Left lung (tissue), 10 donors: ENCODE results near the gene GSG1L. TPM values are rescaled to one million over a fixed set of nuclear protein-coding genes. Genes with fewer than 3 reads are reported as not detected.

Experiments used
- ATAC-seq: fragments of 200-7000 bp; cut with Tn5 transposase; one replicate; pipeline ENCODE4 v1.9.1; 2020; ENCODE audit warnings: moderate library complexity
- DNase-seq, 4 donors: peaks; one replicate each; pipeline ENCODE4 v3.0.0-alpha.2; 2013 to 2020
- H3K27ac ChIP-seq, 2 donors: fragments of 200-600 bp; sonication (generic) in 1 of 2; one replicate each; pipeline versions ENCODE4 v1.5.0 to v1.8.0; 2020 to 2021
- H3K27me3 ChIP-seq, 2 donors: fragments of 200-600 bp; sonication (generic) in 1 of 2; one replicate each; pipeline versions ENCODE4 v1.5.0 to v1.8.0; 2020 to 2021
- H3K36me3 ChIP-seq, 2 donors: fragments of 200-600 bp; sonication (generic) in 1 of 2; one replicate each; pipeline versions ENCODE4 v1.5.0 to v1.8.0; 2020 to 2021
- H3K4me1 ChIP-seq, 2 donors: fragments of 200-600 bp; one replicate each; pipeline ENCODE4 v1.8.0; 2021
- H3K4me3 ChIP-seq, 2 donors: fragments of 200-600 bp; sonication (generic) in 1 of 2; one replicate each; pipeline versions ENCODE4 v1.5.0 to v1.8.0; 2020 to 2021; ENCODE audit warnings: mild to moderate bottlenecking in 1 of 2
- H3K9me3 ChIP-seq, 2 donors: fragments of 200-600 bp; sonication (generic) in 1 of 2; one replicate each; pipeline versions ENCODE4 v1.5.0 to v1.8.0; 2020 to 2021
- intact Hi-C, 2 donors: fragments of 100-400 bp; cut with DNase I; formaldehyde crosslinking; loops; one replicate each; pipeline versions ENCODE4 v1.11.2 to v1.14.2; 2022
- polyA plus RNA-seq, 6 donors: library from polyadenylated mRNA; unstranded; fragments of 120-200 nt; gene quantifications; one replicate each; pipeline ENCODE4 v1.2.1, GENCODE V29; 2013; ENCODE audit not compliant: insufficient read length in 6 of 6
- total RNA-seq, 2 donors: library from RNA; stranded (reverse); fragmentation: NEBNext Ultra II Directional; extraction: Animal tissue kit (Norgen Biotek cat#: 25700); gene quantifications; one replicate each; pipeline ENCODE4 v1.2.1, GENCODE V29; 2021
- TF ChIP-seq, protein P1 (sequence below), 2 donors: fragments of 200-600 bp; sonication (generic) in 1 of 2; IDR thresholded peaks; one replicate each; pipeline versions ENCODE4 v1.5.0 to v1.8.0; 2021; ENCODE audit warnings: antibody characterized with exemption in 2 of 2
- donor health status: DM: no; HTN: yes; CAD: no.
- donor health status: DM: no; HTN: no; CAD: no.

The GSG1L gene
- total and polyA plus RNA-seq, 8 donors: 0.20 to 1.2 (median 0.65) TPM; not detected in 1

DNA sequence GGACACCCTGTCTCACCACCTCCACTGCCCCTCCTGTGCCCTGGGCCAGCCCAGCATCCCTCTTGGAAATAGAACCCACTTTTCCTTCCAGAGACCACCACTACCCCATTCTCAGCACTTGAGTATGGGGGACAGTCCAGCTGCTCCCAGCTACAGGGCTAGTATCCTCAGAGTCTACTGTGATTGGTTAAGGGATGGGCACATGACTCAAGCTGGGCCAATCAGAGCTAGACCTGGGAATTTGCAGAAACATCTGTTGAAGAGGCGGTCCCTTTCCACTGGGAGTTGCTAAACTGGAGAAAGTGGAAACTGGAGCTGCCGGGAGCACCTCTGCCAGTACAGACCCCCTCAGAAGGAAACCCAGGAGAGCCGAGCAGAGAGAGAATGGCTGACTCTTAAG, 156.6 kb downstream of the GSG1L start:
- H3K27ac ChIP-seq: no peak overlapping the region
- ATAC-seq: no peak
- H3K4me1 ChIP-seq: no peaks in the 10 kb centered on the region
- peaks cover 0 to 39% of the 10 kb centered on the region in 2 donors for H3K27me3 ChIP-seq
- H3K9me3 ChIP-seq: no peaks in the 10 kb centered on the region
- no peaks in the 10 kb centered on the region for H3K36me3 ChIP-seq
- intact Hi-C loops: no loop called here
- TF ChIP-seq, protein P1, sequence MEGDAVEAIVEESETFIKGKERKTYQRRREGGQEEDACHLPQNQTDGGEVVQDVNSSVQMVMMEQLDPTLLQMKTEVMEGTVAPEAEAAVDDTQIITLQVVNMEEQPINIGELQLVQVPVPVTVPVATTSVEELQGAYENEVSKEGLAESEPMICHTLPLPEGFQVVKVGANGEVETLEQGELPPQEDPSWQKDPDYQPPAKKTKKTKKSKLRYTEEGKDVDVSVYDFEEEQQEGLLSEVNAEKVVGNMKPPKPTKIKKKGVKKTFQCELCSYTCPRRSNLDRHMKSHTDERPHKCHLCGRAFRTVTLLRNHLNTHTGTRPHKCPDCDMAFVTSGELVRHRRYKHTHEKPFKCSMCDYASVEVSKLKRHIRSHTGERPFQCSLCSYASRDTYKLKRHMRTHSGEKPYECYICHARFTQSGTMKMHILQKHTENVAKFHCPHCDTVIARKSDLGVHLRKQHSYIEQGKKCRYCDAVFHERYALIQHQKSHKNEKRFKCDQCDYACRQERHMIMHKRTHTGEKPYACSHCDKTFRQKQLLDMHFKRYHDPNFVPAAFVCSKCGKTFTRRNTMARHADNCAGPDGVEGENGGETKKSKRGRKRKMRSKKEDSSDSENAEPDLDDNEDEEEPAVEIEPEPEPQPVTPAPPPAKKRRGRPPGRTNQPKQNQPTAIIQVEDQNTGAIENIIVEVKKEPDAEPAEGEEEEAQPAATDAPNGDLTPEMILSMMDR (IDR thresholded peaks at IDR 0.05): no peak
- no peak for DNase-seq
- H3K4me3 ChIP-seq: no peak overlapping the region

DNA sequence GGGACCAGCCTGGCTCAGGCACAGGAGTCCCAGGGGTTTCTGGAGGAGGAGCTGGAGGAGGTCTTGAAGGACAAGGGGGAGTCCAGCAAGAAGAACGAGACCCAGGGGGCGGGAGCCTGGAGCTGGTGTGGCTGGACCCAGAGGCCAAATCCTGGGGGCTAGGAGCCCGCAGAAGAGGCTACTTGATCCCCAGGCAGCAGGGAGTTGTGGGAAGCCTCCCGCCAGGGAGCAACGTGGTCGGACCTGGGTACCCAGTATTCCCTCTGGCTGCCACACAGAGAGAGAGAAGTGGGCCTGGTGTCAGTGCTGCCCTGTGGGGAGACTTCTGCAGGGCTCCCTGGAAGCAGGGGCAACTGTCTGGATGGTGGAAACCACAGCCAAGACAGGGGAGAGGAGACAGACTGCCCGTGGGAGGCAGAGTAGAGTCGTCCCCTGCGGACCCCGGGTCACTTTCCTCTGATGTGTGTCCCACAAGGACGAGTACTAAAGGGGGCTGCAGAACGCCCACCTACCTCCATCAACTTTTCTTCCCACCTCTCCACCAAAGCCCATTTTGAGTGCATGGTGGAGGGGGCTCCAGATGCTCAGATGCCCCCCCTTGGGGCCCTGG, 160.4 kb downstream of the GSG1L start:
- no peaks in the 10 kb centered on the region for H3K36me3 ChIP-seq
- H3K27ac ChIP-seq: no peak overlapping the region
- H3K9me3 ChIP-seq: no peaks in the 10 kb centered on the region

GRCh38 chr16:27902551-27902950, 161.0 kb downstream of the GSG1L start:
- DNase-seq (no peak), ATAC-seq (no peak)
- peaks cover 0 to 45% of the 10 kb centered on the region in 2 donors for H3K27me3 ChIP-seq
- H3K4me1 ChIP-seq: no peaks in the 10 kb centered on the region
- intact Hi-C loops: no loop called here
- H3K27ac ChIP-seq: no peak overlapping the region
- no peaks in the 10 kb centered on the region for H3K9me3 ChIP-seq
- TF ChIP-seq, protein P1 (IDR thresholded peaks at IDR 0.05): no peak
- no peak overlapping the region for H3K4me3 ChIP-seq
- H3K36me3 ChIP-seq: no peaks in the 10 kb centered on the region

More for the DNA sequence above, 160.4 kb downstream of the GSG1L start:
- intact Hi-C loops: no loop called here
- no peak for DNase-seq
- Histone ChIP-seq H3K27me3 (peaks cover 0 to 45% of the 10 kb centered on the region in 2 donors), H3K4me3 (no peak overlapping the region), H3K4me1 (no peaks in the 10 kb centered on the region)
- TF ChIP-seq, protein P1 (IDR thresholded peaks at IDR 0.05): no peak
- ATAC-seq: no peak

GRCh38 chr16:27901956-27902355, 161.6 kb downstream of the GSG1L start:
- H3K4me3 ChIP-seq: no peak overlapping the region
- intact Hi-C loops: no loop called here
- DNase-seq (no peak), ATAC-seq (no peak)
- TF ChIP-seq, protein P1 (IDR thresholded peaks at IDR 0.05): no peak
- H3K36me3 ChIP-seq: no peaks in the 10 kb centered on the region
- H3K27me3 ChIP-seq: peaks cover 0 to 44% of the 10 kb centered on the region in 2 donors
- no peaks in the 10 kb centered on the region for H3K9me3 ChIP-seq
- no peak overlapping the region for H3K27ac ChIP-seq
- no peaks in the 10 kb centered on the region for H3K4me1 ChIP-seq

- TF ChIP-seq, protein P1 (IDR thresholded peaks at IDR 0.05): no peak
Observed at GRCh38 chr16:27899736-27900135, 163.8 kb downstream of the GSG1L start.

More at GRCh38 chr16:27899736-27900135, 163.8 kb downstream of the GSG1L start:
- Histone ChIP-seq H3K27ac (no peak overlapping the region), H3K4me1 (no peaks in the 10 kb centered on the region), H3K36me3 (no peaks in the 10 kb centered on the region), H3K27me3 (peaks cover 0 to 52% of the 10 kb centered on the region in 2 donors), H3K9me3 (no peaks in the 10 kb centered on the region), H3K4me3 (no peak overlapping the region)
- no peak for ATAC-seq
- intact Hi-C loops: no loop called here
- DNase-seq: no peak
